Caco-2 (cell line): ENCODE results near the gene SLC35D3. TPM values are rescaled to one million over a fixed set of nuclear protein-coding genes. Genes with fewer than 3 reads are reported as not detected.

ENCODE experiments used
- BruUV-seq: library from RNA; stranded (reverse); fragments of 400-500 nt; replicated peaks from 2 replicates; lab custom pipeline; 2021; lab: Mats Ljungman, UMichigan
- CTCF ChIA-PET: fragments of 300-600 bp; sonication (Branson Sonifier 250); formaldehyde crosslinking; loops from one replicate; lab custom pipeline; 2022; ENCODE audit warnings: antibody characterized with exemption; lab: Charles Lee
- POLR2A ChIA-PET: fragments of 300-600 bp; sonication (Branson Sonifier 250); formaldehyde crosslinking; loops from one replicate; lab custom pipeline; 2022; ENCODE audit warnings: antibody characterized with exemption; lab: Charles Lee
- DNase-seq, 2 experiments: peaks; one replicate each; pipeline versions ENCODE4 v3.0.0 to v3.0.0-alpha.2; 2020 to 2022
- H3K27me3 ChIP-seq: replicated peaks from 2 replicates; pipeline ENCODE4 v1.6.0; 2011; ENCODE audit warnings: low read length; ENCODE audit not compliant: control insufficient read depth, insufficient read depth
- H3K36me3 ChIP-seq: 2 replicates; pipeline ENCODE4 v1.5.1; 2011; ENCODE audit warnings: low read length; ENCODE audit not compliant: control insufficient read depth, insufficient read depth
- H3K4me1 ChIP-seq: fragments of 250-450 bp; sonication (Bioruptor Pico); 2 replicates; pipeline ENCODE4 v1.5.1; 2020; ENCODE audit warnings: mild to moderate bottlenecking
- H3K4me3 ChIP-seq: 2 replicates; pipeline ENCODE4 v1.5.1; 2011; ENCODE audit warnings: low read depth, mild to moderate bottlenecking, control low read depth, low read length
- H3K9me3 ChIP-seq: fragments of 250-450 bp; sonication (Bioruptor Pico); 2 replicates; pipeline ENCODE4 v1.5.1; 2020; ENCODE audit warnings: mild to moderate bottlenecking, moderate library complexity
- H3K27ac Mint-ChIP-seq: one replicate; pipeline ENCODE4 v1.8.0; 2022; ENCODE audit warnings: mixed read lengths; ENCODE audit not compliant: unreplicated experiment
- H3K27me3 Mint-ChIP-seq: one replicate; pipeline ENCODE4 v1.8.0; 2022; ENCODE audit warnings: mixed read lengths; ENCODE audit not compliant: insufficient read depth, unreplicated experiment
- H3K36me3 Mint-ChIP-seq: one replicate; pipeline ENCODE4 v1.8.0; 2022; ENCODE audit warnings: mild to moderate bottlenecking, mixed read lengths; ENCODE audit not compliant: insufficient read depth, unreplicated experiment
- H3K4me1 Mint-ChIP-seq: one replicate; pipeline ENCODE4 v1.8.0; 2022; ENCODE audit warnings: low read depth, mixed read lengths; ENCODE audit not compliant: unreplicated experiment
- H3K4me3 Mint-ChIP-seq: one replicate; pipeline ENCODE4 v1.8.0; 2022; ENCODE audit warnings: mild to moderate bottlenecking, moderate library complexity, mixed read lengths; ENCODE audit not compliant: unreplicated experiment
- H3K9me3 Mint-ChIP-seq: one replicate; pipeline ENCODE4 v1.8.0; 2022; ENCODE audit warnings: mixed read lengths; ENCODE audit not compliant: unreplicated experiment
- intact Hi-C: fragments of 100-400 bp; cut with micrococcal nuclease; formaldehyde crosslinking; loops from one replicate; pipeline ENCODE4 v1.10.0; 2022; ENCODE audit not compliant: unreplicated experiment
- total RNA-seq: library from RNA; stranded (reverse); gene quantifications from 2 replicates; pipeline ENCODE4 v1.2.3, GENCODE V29; 2022
- TF ChIP-seq, protein P1 (sequence below), 2 experiments: fragments of 200-600 bp in 1 of 2; IDR thresholded peaks; 1 replicate in 1 of 2; 2 replicates in 1 of 2; pipeline versions ENCODE4 v1.5.1 to v1.8.0; 2011 to 2022; ENCODE audit warnings: antibody characterized with exemption in 1 of 2, control low read depth in 1 of 2, inconsistent platforms in 1 of 2, low read depth in 1 of 2, low read length in 1 of 2, mild to moderate bottlenecking in 1 of 2, moderate library complexity in 1 of 2; ENCODE audit not compliant: insufficient read depth in 1 of 2, severe bottlenecking in 1 of 2, unreplicated experiment in 1 of 2

SLC35D3 gene
- total RNA-seq, 1 experiment from 2014 or later, result 1.4 TPM

DNA sequence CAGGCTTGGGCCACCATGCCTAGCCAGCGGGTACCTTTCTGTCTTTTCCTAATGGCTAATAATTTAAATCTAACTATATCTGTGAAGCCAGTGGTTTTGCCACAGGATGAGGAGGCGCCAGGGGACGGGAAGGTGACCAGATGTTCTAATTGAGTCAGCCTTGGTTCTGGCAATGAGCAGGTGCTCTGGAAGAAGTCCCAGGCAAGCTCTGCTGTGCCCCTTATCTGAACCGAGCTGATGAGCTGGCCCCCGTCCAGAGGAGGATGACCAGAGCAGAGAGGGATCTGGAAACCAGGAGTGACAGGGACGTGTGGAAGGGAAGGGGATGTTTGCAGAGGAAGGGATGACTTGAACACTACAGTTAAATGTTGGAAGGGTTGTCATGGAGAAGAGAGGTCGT, 46.7 kb downstream of the SLC35D3 start:
- no peak overlapping the region for H3K27ac Mint-ChIP-seq
- no peaks in the 10 kb centered on the region for H3K27me3 Mint-ChIP-seq
- Histone ChIP-seq H3K36me3 (no peaks in the 10 kb centered on the region), H3K9me3 (no peaks in the 10 kb centered on the region), H3K4me3 (no peak overlapping the region), H3K4me1 (peaks cover 13% of the 10 kb centered on the region), H3K27me3 (no peaks in the 10 kb centered on the region)
- no peak for DNase-seq
- H3K4me1 Mint-ChIP-seq, result peaks cover 7% of the 10 kb centered on the region
- H3K36me3 Mint-ChIP-seq, result no peaks in the 10 kb centered on the region
- CTCF ChIA-PET, result interaction anchor here (0.6 to 0.8 kb wide), 3 partner anchors 9 to 45 kb away, joined by 3 to 6 read pairs (median 5); no protein-coding TSS in a partner anchor
- BruUV-seq, result no TSS peak
- POLR2A ChIA-PET, result no interaction called here
- peaks cover 9% of the 10 kb centered on the region for H3K9me3 Mint-ChIP-seq
- H3K4me3 Mint-ChIP-seq, result no peak overlapping the region
- intact Hi-C loops, result loop anchor here (1.0 to 10.0 kb wide), 6 partner anchors 9 to 676 kb away; partner anchors contain the start of gene SLC35D3
- TF ChIP-seq, protein P1, sequence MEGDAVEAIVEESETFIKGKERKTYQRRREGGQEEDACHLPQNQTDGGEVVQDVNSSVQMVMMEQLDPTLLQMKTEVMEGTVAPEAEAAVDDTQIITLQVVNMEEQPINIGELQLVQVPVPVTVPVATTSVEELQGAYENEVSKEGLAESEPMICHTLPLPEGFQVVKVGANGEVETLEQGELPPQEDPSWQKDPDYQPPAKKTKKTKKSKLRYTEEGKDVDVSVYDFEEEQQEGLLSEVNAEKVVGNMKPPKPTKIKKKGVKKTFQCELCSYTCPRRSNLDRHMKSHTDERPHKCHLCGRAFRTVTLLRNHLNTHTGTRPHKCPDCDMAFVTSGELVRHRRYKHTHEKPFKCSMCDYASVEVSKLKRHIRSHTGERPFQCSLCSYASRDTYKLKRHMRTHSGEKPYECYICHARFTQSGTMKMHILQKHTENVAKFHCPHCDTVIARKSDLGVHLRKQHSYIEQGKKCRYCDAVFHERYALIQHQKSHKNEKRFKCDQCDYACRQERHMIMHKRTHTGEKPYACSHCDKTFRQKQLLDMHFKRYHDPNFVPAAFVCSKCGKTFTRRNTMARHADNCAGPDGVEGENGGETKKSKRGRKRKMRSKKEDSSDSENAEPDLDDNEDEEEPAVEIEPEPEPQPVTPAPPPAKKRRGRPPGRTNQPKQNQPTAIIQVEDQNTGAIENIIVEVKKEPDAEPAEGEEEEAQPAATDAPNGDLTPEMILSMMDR (IDR thresholded peaks at IDR 0.05; ENCODE audit: insufficient read depth in 1 of 2, low read depth in 1 of 2, low read length in 1 of 2, severe bottlenecking in 1 of 2, unreplicated experiment in 1 of 2), result no peak

DNA sequence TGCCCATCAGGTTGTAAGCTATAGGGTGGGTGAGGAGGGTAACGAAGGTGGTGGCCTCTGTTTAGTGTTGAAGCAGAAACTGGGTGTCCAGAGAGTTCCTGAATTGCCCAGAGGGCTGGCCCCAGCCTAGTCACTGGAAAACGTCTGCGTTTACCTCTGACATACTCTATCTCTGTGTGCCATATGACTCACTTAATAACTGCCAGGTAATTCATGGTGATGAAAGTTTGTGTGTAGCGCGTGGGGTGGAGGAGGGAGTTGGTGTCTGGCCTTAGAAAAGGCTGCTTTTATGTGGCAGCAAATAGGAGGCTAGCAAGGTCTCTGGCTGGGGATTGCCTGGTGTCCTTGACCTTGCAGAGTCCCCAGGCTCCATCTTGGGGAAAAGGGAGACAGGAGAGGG, 47.3 kb downstream of the SLC35D3 start:
- ChIA-PET POLR2A (no interaction called here), CTCF (no interaction called here)
- Histone ChIP-seq H3K4me1 (peaks cover 7% of the 10 kb centered on the region), H3K27me3 (no peaks in the 10 kb centered on the region), H3K4me3 (no peak overlapping the region), H3K9me3 (no peaks in the 10 kb centered on the region), H3K36me3 (no peaks in the 10 kb centered on the region)
- no peaks in the 10 kb centered on the region for H3K36me3 Mint-ChIP-seq
- no TSS peak for BruUV-seq
- no peak overlapping the region for H3K27ac Mint-ChIP-seq
- peaks cover 9% of the 10 kb centered on the region for H3K9me3 Mint-ChIP-seq
- intact Hi-C loops, result loop anchor here (2.0 to 10.0 kb wide), 4 partner anchors 19 to 675 kb away; partner anchors contain the start of gene SLC35D3
- H3K27me3 Mint-ChIP-seq, result no peaks in the 10 kb centered on the region
- TF ChIP-seq, protein P1 (IDR thresholded peaks at IDR 0.05; ENCODE audit: insufficient read depth in 1 of 2, low read depth in 1 of 2, low read length in 1 of 2, severe bottlenecking in 1 of 2, unreplicated experiment in 1 of 2), result no peak
- H3K4me1 Mint-ChIP-seq, result peaks cover 7% of the 10 kb centered on the region
- no peak for DNase-seq
- no peak overlapping the region for H3K4me3 Mint-ChIP-seq

DNA sequence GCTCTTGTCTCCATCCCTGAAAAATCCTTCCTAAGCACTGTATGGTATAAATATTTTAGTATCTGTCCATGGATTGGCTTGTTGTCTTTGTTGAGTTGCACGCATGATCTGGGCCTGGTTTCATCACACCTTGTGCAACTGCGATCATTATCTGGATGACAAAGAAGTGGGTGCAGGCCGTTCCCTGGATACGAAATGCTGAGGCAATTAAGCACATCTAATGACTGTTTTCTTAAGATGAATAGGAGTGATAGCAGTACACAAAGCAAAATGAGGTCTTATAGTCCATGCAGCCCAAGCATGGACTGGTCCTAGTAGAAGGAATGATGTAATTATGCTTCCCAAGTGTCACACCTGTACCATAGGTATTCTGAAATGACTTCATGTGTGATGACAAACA, 47.8 kb downstream of the SLC35D3 start:
- TF ChIP-seq, protein P1 (IDR thresholded peaks at IDR 0.05; ENCODE audit: insufficient read depth in 1 of 2, low read depth in 1 of 2, low read length in 1 of 2, severe bottlenecking in 1 of 2, unreplicated experiment in 1 of 2), result no peak
- Histone ChIP-seq H3K4me1 (peaks cover 2% of the 10 kb centered on the region; the same call in 1 of the 2 replicates), H3K9me3 (no peaks in the 10 kb centered on the region), H3K27me3 (no peaks in the 10 kb centered on the region), H3K4me3 (no peak overlapping the region), H3K36me3 (no peaks in the 10 kb centered on the region)
- Mint-ChIP-seq H3K9me3 (peaks cover 9% of the 10 kb centered on the region), H3K27ac (no peak overlapping the region), H3K4me1 (peaks cover 7% of the 10 kb centered on the region), H3K27me3 (no peaks in the 10 kb centered on the region), H3K4me3 (no peak overlapping the region), H3K36me3 (no peaks in the 10 kb centered on the region)
- CTCF ChIA-PET, result no interaction called here
- no peak for DNase-seq
- POLR2A ChIA-PET, result no interaction called here
- intact Hi-C loops, result loop anchor here (2.0 to 10.0 kb wide), 4 partner anchors 19 to 675 kb away; partner anchors contain the start of gene SLC35D3
- no TSS peak for BruUV-seq
